ENCODE data around the gene AHSG.

The AHSG gene

DNA sequence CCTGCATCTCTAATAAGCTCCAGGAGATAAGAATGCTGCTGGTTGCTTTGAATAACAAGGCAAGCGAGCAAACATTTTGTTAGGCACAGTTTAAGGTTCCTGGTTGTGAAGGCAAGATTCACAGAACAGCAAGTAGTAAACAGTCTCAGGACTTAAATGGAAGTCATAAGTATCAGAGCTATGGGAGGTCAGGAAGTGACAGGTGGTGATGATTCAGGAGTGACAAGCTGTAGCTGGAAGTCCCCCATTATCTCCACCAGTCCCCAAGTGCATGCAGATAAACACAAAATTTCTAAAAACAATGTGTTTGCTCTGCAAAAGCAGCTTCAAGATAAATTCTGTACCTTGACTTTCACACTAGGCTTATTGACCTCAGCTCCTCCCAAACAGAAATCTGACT lies 30.6 kb downstream of the AHSG start:
- DNase-seq = peak; percentile 13

DNA sequence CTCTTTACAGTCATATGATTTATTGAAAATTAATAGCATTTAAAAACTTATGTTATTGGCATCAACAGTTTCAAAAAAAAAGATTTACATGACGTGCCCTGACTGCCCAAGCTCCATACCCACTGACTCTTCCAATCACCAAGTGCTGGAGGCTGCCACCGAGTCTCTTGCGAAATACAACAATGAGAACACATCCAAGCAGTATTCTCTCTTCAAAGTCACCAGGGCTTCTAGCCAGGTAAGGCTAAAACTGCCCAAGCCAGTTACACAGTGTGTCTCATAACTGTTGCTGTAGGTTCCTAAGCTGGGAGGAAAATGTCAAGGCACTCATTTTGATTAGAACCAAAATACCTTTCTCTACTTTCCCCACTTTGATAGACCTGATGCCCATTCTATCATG lies 31.8 kb downstream of the AHSG start:
- no peak for DNase-seq

DNA sequence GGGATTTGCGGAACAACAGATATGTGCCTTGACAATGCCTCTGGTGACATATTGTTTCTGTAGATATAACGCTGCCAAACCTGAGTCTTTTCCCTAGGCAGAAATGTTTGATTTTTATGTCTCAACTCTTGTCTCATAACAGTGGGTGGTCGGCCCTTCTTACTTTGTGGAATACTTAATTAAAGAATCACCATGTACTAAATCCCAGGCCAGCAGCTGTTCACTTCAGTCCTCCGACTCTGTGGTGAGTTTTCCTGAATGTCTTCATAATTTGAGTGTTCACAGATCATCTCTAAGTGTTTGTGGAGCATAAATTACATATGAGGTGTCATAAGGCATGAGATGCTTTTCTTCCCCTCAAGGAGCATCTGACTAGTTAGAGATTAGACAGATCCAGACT lies 33.2 kb downstream of the AHSG start:
- no peak for DNase-seq

DNA sequence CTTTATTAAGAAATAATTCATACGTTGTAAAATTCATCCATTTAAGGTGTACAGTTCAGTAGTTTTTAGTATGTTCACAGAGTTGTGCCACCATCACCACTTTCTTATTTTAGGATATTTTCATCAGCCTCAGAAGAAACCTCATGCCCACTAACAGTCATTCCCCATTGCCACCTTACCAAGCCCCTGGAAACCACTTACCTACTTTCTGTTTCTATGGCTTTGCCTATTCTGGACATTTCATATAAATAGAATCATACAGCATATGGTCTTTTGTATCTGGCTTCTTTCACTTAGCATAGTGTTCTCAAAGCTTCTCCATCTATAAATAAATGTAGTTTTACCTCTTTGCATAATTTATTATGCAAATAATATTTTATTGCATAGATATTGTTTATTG lies 34.0 kb downstream of the AHSG start:
- DNase-seq = no peak

DNA sequence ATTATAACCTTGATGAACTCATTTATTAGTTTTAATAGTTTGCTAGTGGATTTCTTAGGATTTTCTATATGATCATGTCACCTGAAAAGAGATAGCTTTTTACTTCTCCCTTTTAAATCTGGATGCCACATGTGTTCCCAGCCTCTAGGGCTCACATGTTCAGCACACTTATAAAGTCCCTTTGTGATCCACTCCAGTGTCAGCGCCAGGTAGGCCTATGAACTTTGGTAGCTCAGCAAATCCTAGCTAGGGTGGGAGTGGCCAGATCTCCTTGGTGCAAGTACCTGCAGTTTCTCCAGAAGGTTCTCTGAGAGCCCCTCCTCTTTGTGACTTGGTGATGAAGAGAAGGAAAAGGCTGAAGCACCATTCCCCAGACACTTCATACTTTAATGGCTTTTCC lies 36.0 kb downstream of the AHSG start:
- DNase-seq = no peak

DNA sequence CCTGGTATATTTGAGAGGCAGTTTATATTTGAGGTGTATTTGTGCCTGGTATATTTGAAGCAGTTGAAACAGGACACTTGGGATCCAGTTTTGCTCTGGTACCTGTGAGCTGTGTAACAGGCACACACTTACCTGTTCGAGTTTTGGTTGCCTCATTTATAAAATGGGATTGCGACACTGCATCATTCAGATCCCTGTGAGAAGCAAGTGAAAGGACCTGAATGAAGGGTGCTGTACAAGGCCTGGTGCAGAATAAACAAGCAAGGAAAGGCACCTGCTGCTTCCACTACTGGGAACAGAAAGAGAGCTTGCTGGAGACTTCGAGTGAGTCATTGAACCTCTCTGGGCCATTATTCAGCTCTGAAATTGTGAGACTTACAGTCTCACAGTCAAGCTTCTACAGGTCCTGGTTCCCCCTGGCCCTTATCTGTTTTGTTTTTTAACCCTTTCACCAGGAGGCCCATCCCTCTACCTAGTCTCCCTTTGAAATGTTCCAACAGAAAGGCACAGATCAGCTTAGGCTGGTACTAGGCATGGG lies 38.9 kb downstream of the AHSG start:
- no peak for DNase-seq

DNA sequence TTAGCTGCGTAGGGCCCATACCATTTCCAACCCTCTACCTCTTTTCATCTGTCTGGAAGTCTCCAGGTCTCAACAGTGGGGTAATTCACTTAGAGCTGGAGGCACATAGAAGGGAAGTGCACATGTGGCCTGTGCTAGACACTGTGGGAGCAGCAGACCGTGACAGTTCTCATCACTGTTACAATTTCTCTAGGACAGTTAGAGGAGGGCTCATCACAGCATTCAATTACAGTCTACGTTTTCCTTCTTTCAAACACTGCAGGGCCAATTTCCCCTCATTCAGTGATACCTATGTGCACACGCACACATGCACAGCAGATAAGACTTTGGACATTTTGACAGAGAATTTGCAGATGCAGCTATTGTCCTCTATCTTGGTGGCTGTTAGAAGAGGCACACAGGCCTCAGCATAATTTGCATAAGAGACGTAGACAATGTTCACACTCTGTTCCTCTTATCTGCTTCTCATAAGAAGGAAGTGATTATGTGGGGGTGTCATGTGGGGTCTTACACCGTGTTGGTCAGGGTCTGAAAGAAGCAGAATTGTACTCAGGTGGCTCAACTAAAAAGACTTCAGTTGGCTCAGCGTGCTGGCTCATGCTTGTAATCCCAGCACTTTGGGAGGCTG lies 40.3 kb downstream of the AHSG start:
- DNase-seq = no peak

DNA sequence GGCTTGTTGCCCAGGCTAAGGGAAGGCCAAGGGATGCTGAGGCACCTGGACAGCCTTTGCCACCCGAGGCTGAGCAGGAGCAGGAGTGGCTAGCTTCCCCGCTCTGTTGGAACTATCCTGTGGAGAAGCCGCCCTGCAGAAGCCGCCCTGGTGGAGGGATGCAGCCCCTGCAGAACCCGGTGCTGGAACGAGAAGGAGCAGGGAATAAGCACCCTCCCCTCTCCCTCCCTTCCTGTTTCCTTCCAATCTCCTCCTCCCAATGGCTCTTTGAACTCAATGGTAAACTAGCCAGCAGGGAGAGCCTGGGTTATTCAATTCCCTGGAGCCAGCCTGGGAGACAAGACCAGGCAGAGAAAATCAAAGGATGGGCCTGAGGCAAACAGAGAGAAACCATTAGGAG lies 41.1 kb downstream of the AHSG start:
- no peak for DNase-seq

DNA sequence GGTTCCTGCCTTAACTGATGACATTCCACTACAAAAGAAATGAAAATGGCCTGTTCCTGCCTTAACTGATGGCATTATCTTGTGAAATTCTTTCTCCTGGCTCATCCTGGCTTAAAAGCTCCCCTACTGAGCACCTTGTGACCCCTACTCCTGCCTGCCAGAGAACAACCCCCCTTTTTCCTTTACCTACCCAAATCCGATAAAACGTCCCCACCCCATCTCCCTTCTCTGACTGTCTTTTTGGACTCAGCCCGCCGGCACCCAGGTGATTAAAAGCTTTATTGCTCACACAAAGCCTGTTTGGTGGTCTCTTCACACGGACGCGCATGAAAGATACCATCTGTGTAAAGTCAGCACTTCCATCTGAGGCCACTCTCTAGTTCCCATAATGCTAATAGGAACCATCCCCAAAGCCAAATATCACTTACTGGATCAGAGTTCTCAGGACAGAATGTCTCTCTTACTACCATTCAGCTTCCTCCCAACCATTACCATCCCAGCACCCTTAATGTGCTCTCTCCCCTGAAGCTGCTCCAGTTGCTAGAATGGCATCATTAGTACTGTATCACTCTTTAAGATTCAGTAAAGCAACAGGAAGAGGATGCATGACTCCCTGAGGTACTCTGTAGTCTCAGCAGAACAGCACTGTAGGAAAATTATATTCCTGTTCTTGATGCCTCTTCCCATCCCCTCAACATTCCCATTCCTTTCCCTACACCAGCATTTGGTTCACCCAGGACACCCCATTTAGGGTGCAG lies 50.7 kb downstream of the AHSG start:
- no peak for DNase-seq

DNA sequence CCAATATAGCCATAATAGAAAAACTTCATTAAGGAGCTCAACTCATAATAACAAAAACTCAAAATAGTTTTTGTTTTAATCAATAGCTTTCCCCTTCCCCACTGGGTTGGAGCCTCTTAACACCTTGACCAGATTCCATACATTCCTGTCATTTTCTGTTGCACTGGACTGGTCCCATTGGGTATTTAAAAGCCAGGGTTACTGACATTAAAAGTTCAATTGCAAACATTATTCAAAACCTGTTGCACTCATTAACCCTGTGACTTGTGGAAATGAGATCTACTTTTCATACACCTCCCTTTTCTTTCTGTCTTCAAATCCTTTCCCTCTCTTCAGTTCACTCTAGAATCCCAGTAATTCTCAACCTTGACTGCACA lies 51.2 kb downstream of the AHSG start:
- no peak for DNase-seq

DNA sequence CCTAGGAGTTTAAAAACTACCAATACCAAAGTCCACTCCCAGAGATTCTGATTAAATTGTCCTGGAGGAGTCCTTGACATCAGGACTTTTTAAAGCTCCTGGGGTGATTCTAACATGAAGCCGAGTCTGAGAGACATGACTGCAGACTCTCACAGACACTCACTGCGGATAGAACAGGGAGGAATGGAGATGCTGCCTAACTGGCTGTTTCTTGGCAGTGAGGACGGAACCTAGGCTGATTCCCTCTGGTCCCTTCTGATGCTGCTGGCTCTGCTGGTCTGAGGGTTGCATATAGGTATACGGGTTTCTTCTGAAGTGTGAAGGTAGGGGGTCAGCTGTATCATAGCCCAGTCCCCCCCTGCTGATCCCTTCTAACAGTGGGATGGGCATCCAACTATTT lies 51.6 kb downstream of the AHSG start:
- no peak for DNase-seq

DNA sequence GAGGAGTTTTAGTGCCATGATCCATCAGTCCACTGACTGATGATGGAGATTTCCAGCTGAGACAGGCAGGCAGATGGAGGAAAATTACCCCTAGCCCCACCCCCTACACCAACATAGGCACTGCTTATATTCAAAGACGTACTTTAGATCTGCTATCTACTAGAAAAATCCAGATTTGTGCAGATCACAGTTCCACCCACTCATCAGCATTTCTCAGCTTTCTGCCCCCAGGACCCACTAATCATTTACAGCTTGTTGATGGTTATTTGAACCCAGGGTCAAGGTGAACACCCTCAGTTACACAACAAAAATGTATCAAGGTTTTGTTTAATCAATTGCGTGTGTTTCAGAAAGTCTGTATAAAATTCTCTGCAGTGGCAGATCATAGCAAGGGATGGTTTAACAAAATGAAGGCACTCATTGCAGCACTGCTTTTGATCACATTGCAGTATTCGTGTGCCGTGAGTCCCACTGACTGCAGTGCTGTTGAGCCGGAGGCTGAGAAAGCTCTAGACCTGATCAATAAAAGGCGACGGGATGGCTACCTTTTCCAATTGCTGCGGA lies 52.8 kb downstream of the AHSG start, which contains the start of gene HRG:
Gene HRG, plus strand, starts transcription at position 390 of the 564 bp plus-strand sequence. Its CDS starts 18 bp downstream, at position 408.
- DNase-seq = no peak

DNA sequence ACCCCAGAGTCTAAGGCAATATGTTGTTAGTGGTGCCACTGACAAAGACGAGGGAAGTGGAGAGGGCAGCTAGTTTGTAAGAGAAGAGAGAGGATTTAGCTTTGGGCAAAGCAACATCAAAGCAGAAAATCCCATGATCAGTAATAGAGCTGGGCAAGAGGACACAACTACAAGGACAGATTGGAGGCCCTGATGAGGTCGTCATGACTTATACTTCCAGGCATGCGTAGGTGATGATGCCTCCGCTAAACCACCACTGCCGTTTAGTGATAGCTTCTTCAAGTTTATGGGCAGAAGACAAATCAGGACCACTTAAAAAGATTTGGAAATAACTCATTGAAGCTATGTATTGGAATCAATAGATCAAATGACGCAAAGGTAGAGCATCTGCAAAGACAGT lies 55.6 kb downstream of the AHSG start:
- DNase-seq = no peak

DNA sequence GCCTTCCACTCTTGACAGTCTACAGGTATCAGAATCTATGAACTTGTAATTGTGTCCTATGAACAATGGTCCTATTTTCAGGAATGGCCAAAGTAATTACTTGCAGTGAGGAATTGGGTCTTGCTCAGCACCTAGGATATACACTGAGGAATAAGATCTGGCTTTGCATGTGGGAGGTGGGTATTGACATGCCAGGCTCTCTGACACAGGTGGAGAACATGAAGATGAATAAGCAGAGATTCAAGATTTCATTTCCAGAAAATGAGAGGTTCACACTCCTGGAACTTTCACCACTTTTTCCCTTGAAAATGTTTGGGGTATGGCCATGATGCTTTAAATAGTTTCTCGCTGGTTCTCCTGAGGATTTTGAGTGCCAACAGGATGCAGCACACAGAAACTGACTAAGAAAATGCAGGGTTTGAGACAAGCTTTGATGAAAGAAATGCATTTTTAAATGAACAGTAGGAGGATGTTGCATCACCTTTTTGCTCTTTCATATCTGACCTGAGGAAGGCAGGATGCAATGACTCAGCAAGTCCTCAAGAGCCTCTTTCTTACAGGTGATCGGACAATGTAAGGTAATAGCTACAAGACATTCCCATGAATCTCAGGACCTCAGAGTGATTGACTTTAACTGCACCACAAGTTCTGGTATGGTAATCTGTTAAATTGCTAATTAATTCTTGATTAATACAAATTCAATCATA lies 56.7 kb downstream of the AHSG start:
- DNase-seq = no peak

DNA sequence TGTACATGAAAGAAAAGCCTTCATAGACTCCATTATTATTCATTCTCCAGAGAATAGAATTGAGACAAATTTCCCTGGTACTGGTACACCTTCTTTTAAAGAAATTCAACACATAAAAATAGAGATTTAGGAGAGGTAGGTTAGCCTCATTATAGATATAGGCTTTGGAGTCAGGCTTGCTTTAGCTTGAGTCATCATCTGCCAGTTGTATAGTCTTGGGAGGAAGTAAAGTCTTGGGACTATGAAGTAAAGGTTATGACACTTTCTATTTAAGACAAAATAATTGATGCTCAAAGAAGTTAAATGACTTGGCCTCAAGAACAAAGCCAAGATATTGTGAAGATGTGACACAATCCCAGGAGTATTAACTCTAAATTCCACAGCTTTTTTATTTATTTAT lies 57.3 kb downstream of the AHSG start:
- no peak for DNase-seq
